GM21576 (cell line): ENCODE results near the gene NOP10.
"Not testable (repeated sequence)": the region's sequence is repeated elsewhere in the genome, so short reads cannot be mapped to it uniquely, and the experiment has no call there.

Source experiments
- ATAC-seq: cut with Tn5 transposase; IDR thresholded peaks from one replicate; pipeline ENCODE4 v1.9.1; 2021; ENCODE audit warnings: mild to moderate bottlenecking, moderate library complexity; ENCODE audit not compliant: unreplicated experiment

The NOP10 gene

DNA sequence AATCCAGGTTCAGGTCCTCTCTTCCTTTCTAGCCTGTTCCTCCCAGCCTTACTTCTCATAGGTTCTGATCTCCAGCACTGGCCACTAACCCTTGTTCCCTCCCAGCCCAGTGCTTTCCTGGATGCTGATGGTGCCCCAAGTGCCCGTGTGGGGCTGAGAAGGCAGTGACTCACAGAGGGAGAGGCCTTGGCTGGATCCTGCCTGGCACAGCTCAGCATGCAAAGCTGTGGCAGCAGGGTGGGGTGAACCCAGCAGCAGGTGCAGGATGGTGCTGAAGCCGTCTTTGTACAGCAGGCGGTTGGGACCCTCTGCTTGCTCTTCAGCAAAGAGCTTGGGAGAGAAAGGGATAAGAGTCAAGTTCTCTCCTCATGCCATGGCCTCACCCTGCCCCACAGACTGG is 16.5 kb upstream of the NOP10 start:
- ATAC-seq = no peak

DNA sequence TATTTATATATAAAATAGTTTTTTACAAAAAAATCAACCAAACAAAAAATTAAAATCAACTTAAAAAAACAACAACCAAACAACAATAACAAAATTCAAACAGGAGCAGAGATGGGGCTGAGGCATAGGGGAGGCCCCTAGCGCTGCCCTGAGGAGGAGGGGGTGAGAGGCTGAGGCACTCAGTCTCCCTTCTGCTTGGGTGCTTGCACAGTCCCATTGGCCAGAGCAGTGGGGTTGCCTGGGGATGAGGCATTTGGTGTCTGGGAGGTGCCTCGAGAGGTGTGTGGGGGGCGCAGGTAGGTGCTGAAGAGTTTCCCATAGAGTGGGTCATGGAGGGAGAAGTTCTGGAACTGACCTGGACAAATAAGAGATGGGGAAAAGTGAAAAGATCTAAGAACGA is 16.0 kb upstream of the NOP10 start:
- no peak for ATAC-seq

DNA sequence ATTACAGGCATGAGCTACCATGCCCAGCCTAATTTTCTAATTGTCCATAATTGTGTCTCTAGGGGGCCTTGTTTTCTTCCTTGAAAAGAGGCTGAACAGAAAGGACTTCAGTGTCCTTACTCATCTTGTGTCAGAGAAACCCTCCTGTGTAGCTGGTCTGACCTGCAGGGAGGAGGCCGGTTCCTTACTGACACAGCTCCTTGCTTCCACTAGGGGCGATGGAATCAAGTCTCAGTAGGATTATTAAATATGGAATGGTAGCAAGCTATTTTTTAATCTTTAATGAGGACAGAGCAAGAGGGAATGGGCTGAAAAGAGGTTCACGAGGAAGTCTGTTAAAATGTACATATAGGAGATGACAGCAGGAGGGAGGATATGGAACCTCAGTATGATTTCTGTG is 15.4 kb upstream of the NOP10 start:
- ATAC-seq = no peak

DNA sequence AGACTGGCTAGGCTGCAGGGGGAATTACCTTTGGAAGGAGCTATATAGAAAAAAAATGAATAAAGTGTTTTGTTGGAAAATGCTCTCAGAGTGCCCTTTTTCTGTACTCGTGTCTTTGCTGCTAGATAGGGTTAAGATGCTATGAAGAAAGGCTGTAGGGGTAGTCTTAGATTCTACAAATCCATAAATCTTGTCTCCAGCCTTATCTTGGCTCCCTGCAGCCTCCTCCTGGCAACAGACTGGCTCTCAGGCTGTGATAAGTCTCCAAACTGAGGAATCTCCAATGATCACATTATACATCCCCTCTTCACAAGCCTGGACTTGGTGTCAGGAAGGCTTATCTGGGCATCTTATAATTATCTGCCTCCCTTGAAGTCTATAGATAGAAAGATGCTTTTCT is 14.7 kb upstream of the NOP10 start:
- no peak for ATAC-seq

DNA sequence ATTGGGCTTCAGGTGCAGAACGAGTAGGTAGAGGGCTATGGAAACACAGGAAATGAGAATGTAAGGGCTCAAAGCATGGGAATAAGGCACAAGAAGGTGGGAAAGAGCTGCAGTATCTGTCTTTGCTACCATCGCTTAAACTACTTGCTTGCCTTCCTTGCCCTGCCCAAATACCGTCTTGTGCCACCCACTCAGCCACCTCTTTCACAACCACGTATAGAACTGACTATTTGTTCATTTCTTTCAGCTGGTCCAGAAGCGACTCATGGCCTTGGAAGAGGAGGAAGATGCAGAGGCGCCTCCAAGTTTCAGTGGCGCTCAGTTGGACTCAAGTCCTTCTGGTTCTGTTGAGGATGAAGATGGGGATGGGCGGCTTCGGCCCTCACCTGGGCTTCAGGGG is 12.3 kb upstream of the NOP10 start:
- ATAC-seq = no peak

DNA sequence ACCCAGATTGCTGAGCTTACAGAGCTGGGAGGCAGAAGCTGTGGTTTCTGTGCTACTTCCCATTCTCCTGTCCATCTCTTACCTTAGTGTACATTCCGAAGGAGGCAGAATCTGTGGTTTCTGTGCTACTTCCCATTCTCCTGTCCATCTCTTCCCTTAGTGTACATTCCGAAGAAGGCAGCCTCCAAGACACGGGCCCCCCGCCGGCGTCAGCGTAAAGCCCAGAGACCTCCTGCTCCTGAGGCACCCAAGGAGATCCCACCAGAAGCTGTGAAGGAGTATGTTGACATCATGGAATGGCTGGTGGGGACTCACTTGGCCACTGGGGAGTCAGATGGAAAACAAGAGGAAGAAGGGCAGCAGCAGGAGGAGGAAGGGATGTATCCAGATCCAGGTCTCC is 11.3 kb upstream of the NOP10 start:
- no peak for ATAC-seq

DNA sequence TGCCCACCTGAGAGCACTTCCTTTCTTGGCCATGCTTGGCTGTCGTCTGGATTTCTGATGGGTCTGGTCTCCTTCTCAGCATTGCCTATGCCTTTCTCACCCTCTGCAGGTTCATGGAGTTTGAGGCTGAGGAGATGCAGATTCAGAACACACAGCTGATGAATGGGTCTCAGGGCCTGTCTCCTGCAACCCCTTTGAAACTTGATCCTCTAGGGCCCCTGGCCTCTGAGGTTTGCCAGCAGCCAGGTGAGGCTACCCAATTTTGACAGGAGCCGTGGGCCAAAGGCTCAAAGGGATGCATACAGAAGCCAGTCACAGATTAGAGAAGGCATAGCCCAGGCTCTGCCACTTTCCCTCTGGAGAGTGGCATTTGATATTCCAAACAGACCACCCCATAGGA is 10.7 kb upstream of the NOP10 start:
- ATAC-seq = no peak

DNA sequence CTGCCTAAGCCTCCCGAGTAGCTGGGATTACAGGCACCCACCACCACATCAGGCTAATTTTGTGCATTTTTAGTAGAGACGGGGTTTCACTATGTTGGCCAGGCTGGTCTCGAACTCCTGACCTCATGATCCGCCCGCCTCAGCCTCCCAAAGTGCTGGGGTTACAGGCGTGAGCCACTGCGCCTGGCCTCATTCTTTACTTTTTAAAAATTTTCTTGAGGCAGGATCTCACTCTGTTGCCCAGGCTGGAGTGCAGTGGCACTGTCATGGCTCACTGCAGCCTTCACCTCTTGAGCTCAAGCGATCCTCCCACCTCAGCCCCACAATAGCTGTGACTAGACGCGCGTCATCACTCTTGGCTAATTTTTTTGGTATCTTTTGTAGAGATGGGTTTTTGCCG is 10.1 kb upstream of the NOP10 start:
- ATAC-seq = not testable (repeated sequence)

DNA sequence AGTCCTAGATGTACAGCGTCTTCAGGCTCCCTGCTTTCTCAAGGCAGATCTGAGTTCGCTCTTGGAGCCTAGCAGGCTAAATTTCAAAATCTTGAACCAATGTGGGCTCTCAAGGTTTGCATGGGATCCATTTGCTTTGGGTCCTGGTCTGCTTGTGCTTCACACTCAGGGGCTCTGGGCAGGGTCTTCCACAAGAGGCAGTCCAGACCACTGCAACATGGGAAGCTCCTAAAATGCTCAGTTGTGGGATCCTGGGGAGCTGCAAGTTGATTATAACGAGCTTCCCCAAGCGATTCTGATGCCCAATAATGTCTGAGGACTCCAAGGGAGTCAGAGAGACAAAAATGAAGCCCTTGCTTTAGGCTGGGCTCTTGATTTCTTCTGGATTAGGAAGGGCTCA is 6.8 kb upstream of the NOP10 start:
- no peak for ATAC-seq

DNA sequence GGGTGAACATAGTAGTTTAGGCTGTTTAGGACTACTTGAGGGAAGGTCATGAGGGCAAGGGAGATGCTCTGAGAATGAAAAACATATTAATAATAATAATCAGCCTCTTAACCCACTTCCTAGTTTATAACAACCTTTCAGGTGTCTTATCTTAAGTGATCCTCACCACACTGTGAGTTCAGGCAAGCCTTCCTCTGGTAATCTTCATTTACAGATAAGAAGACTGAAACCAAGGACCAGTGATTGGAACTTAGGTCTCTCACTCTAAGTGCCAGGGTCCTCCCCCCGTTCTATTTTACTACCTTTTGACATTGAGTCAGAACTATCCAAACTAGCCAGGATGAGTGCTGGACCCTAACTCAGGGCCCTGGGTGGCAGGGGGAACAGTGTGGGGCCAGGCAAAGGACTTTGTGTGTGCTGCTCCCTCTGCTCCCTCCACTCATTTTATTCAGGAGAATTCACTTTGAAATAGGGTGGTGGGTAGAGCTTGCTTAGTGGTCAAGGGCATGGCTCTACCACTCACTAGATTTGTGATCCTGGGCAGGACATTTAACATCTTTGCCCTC is 5.9 kb upstream of the NOP10 start:
- ATAC-seq = no peak

DNA sequence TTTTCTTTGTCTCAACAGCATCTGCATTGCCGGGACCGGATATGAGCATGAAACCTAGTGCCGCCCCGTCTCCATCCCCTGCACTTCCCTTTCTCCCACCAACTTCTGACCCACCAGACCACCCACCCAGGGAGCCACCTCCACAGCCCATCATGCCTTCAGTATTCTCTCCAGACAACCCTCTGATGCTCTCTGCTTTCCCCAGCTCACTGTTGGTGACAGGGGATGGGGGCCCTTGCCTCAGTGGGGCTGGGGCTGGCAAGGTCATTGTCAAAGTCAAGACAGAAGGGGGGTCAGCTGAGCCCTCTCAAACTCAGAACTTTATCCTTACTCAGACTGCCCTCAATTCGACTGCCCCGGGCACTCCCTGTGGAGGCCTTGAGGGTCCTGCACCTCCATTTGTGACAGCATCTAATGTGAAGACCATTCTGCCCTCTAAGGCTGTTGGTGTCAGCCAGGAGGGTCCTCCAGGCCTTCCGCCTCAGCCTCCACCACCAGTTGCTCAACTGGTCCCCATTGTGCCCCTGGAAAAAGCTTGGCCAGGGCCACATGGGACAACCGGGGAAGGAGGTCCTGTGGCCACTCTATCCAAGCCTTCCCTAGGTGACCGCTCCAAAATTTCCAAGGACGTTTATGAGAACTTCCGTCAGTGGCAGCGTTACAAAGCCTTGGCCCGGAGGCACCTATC is 5.2 kb upstream of the NOP10 start:
- no peak for ATAC-seq

DNA sequence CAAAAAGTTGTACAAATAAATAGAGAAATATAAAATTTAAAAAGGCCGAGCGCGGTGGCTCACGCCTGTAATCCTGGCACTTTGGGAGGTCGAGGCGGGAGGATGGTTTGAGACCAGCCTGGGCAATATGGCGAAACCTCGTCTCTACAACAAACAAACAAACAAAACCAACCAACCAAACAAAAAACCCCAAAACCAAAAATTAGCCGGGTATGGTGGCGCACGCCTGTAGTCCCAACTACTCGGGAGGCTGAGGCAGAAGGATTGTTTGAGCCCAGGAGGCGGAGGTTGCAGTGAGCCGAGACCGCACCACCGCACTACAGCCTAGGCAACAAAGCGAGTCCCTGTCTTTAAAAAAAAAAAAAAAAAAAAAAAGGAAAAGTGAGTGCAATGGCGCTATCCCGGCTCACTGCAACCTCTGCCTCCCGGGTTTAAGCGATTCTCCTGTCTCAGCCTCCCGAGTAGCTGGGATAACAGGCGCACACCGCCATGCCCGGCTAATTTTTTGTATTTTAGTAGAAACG is 661 bp downstream of the NOP10 start:
- ATAC-seq = not testable (repeated sequence)

DNA sequence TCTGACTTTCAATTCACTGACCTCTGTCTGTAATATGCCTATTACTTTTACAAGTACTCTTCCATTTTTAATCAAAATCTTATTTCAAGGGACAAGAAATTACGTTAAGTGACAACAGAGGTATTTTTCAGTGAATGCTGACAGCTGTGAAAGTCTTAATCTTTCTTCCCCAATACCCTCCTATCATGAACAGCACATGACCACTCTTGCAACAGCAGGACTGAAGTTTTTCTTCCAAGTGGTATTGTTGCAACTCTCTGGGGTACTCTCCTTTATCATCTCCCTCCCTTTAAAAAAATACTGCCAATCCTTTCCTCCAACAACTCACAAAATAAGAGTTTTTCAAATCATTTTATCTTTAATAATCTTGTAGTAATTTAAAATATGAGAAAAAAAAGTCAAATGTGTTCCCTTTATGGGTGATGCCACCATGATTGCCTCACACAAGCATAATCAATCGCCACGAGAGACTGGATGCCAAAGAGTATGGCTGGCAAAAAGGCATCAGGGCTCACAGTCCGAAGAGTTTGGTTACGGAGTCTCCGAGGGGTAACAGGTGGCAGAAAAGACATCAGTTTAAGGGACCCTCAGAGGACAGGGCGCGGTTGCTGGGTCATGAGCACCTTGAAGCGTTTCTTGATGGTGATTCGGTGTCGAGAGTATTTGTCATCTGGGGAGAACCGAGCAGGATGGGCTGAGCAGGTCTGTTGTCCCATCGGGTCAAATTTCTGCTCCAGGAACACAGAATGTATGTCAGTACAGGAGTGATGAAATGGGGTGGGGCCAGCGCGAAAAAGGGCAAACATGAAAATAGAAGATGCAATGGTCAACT is 1.3 kb downstream of the NOP10 start:
- no peak for ATAC-seq

DNA sequence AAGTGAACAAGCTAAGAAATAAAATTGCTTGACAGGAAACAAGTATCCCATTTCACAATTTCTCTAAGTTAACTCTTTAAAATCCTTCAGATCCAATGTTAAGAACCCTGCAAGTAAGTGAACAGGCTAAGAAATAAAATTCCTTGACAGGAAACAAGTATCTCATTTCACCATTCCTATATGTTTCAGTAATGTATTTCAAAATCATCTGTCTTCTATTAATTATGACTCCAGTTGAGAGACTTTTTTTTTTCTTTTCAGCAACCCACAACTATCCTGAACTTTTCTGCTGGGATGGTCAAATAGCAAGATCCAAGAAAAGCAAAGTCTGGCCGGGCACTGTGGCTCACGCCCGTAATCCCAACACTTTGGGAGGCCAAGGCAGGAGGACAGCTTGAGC is 3.0 kb downstream of the NOP10 start:
- ATAC-seq = no peak

DNA sequence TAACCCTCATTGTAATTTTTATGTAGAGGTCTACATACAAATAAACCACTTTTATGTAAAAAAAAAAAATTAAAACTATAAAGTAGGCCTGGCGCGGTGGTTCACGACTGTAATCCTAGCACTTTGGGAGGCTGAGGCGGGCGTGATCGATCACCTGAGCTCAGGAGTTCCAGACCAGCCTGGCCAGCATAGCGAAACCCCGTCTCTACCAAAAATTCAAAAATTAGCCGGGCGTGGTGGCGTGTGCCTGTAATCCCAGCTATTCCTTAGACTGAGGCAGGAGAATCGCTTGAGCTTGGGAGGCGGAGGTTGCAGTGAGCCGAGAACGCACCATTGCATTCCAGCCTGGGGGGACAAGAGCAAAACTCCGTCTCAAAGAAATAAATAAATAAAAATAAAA is 4.6 kb downstream of the NOP10 start:
- ATAC-seq = no peak

DNA sequence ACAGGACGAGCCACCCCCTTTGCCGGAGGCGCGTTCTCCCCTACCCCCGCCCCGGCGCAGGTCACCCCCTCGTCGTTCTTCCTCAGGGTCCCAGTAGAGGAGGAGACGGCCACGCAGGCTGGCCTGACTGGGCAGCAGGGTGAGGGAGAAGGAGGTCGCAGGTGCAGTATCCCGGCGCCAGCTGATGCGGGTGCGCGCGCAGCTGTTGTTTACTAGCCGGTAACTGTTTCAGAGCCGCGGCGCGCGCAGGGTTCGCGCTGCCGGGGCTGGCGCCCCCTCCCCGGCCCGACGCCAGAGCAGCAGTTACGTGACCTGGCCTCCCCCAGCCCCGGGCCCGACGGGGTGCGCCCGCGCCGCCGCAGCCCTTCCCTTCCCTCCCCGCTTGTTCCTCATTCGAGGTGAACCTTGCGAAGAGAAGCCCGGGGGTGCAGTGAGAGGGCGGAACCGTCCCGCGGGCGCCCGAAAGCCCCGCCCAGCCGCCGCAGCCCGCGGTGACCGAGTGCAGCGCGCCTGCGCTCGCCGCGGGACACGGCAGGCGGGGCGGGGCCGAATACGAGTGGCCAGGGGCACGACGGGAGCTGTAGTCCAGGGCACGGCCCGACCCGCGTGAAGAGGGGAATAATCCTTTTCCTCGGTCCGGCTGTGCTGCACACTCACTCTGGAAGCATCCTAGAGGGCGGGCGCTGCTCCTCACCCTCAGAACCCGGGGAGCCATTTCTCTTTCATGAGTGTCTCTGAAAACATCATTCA is 5.2 kb downstream of the NOP10 start, which contains the start of gene SLC12A6:
Gene SLC12A6, minus strand, starts transcription at position 225 of the 750 bp plus-strand sequence. CDS start 1,101 bp downstream, outside the sequence.
- ATAC-seq = peak; percentile 65

DNA sequence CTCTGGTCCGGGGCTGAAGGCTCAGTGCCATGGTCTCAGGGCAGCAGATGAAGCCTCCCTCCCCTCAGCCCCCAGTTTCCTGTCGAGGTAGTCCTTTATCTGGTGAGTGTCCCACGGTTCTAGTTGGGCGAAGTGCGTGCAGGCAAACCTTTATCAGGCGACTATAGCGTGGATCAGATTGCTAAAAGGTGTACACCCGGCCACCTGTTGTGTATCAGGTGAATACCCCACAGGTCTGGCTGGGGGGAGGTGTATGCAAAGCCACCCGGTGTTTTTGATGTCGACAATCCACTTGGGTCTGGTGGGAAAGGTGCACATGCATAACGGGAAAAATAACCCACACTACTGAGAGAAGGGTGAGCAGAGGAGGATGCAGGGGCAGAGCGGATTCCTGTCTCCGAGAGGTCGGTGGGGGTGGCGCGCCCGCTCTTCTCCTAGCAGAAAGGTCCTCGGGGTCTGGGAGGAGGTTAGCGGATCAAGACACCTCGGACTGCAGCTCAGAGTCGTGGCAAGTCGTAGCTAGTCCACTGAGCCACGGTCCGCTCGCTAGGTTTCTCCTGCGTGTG is 5.9 kb downstream of the NOP10 start:
- ATAC-seq = no peak

DNA sequence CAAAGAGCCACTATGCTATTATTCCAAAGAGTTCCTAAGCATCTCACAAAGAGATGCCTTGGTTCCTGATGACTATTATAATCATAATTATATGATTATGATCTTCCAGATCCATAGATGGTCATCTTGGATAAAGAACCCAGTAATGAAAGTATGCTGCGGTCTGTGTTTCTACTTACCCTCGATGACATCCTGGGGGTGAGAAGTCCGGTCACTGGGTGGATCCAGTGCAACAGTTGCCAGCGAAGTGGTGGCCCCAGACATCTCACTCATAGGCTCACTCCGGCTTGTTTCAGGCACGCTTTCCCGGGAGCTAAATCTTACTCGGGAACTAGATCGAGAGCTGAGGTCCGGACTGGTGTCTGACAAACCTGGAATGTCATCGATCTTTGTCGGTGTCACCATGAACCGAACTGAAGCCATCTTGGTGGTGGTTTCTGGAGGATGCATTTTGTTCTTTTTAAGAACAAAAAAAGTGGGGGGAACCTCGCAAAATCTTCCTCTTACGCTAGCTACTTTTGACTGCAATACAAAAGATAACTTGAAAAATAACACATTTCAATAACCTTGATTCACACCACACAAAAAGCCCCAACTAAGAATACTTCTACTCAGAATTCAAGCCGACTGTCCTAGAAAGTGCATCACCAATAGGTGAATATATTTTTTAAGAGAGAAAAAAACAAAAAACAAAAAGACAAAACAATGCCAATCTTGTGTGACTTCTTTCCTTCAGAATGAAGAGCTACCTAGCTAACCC is 6.5 kb downstream of the NOP10 start:
- no peak for ATAC-seq

DNA sequence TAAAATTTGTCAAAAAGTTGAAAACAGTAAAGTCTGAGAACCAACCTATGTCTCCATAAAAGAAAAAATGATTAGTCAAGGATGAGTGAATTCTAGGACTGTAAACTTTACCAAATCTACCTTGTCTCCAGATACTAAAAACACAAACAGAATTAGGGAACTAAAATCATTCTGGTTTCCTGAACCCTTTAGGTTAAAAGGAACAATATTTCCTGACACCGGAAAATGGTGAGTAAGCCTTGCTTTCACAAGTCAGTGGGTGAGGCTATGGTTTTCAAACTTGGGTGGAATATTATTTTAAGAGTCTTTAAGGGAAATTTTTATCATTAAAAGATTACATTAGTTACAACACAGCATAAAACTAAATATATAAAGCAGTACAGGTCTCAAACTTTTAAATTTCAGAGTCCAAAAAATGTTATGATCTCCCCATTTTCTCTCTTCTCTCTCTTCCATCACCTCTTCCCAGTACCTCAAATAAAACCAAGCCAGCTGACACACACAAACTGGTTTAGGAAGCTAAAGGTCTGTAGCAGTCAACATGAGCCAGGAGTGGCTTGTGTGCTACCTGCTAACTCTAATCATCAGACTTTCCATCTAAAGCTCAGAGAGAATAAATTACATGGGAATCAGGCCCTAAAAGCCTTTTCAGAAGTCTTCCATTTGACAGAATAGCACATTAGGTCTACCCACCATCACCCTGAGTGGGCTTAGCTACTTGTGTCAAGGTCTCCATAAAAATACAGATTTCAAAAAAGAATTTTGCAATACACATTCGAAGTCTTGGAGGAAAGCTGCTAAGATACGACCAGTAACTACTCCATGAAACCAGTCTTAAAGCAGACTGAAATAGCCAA is 7.5 kb downstream of the NOP10 start:
- ATAC-seq = no peak
